NCI-H1694 (cell line): ENCODE measurements around the gene STARD3.
A peak's percentile ranks its signal among the peaks of the same experiment; 100 is the strongest.

Experiments
- DNase-seq: peaks from one replicate; lab custom pipeline; 2025; lab: John Stamatoyannopoulos, UW

STARD3 gene

DNA sequence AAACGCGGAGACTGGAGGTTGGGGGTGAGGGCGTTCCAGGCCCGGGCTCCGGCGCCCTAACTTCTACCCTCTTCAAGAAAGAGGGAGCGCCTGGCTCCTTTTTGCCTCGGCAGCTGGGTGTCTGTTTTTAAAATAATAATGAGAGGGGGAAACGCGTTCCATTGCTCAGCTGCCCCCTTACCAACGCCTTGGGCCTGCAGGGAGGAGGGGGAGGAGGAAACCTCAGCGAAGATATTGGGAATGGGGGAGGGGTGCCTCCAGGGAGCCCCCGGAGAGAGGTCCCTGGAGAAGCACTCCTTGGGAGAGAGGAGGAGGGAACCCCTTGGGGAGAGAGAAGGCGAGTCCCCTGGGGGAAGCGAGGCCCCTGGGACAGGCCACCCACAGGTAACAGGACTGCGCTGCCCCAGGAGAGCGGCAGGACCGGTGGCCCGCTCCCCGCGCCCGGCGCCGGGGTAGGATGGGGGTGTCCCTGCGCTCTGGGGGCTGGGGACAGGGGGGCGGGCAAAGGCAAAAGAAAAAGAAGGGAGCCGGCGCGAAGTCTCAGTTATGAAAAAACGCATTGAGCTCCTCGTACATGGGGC lies 31.9 kb upstream of the STARD3 start:
- no peak for DNase-seq

DNA sequence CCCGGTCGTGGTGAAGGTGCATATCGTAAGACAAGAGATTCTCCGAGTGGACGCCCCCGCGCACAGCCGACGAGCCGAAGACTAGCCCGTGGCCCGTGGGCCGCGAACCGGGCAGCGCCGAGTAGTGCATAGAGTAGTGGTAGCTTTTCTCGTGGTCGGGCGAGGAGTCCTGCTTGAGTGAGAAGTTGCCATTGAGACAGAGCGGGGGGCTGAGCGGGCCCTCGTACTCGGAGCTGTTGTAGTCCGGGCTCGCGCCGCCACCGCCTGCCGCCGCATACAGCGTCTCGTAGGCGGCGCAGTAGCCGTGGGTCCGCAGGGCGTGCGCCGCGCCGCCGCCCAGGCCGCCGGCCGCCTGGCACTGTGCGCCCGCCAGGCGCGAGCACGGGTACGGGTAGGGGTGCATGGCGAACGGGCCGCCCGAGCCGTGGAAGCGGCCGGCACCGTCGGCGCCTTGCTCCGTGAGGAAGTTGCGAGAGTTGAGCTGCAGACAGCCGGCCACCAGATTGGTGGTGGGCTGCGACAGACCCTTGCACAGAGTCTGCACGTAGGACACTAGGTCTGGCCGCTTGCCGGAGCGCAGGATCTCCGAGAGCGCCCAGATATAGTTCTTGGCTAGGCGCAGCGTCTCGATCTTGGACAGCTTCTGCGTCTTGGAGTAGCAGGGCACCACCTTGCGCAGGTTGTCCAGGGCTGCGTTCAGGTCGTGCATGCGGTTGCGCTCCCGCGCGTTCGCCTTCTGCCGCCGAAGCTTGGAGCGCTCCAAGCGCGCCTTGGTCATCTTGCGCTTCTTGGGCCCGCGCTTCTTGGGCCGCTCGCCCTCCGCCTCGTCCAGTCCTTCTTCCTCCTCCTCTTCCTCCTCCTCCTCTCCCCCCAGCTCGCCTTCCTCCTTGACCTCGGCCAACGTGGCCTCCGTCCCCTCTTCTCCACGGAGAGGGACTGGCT lies 31.2 kb upstream of the STARD3 start:
- no peak for DNase-seq

DNA sequence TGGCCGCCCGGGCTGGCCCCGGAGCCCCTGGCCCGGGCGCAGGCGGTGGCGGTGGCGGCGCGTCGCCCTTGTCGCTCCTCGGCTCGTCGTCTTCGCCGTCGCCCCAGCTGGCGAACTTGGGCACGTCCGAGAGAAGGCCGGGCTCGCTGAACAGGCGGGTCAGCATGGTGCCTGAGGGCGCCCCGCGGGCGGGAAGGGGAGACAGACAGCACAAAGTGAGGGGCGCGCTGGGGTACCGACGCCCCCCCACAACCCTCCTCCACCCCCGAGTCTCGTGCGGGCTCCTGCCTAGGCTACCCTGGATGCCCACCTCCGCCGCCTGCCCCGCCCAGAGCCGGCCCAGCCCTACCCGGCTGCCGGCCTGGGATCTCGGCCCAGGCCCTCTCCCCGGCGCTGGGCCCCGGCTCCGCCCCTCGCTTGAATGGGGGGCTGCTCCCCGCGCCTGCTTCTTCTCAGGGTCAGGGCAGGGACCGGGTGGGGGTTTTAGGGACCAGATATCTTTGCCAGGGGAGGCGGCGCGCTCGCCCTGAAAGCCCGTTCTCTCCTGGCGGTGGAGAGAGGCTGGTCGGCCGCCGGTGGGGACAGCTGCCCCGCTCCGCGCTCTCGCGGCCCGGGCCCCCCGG lies 30.4 kb upstream of the STARD3 start:
- DNase-seq = no peak

DNA sequence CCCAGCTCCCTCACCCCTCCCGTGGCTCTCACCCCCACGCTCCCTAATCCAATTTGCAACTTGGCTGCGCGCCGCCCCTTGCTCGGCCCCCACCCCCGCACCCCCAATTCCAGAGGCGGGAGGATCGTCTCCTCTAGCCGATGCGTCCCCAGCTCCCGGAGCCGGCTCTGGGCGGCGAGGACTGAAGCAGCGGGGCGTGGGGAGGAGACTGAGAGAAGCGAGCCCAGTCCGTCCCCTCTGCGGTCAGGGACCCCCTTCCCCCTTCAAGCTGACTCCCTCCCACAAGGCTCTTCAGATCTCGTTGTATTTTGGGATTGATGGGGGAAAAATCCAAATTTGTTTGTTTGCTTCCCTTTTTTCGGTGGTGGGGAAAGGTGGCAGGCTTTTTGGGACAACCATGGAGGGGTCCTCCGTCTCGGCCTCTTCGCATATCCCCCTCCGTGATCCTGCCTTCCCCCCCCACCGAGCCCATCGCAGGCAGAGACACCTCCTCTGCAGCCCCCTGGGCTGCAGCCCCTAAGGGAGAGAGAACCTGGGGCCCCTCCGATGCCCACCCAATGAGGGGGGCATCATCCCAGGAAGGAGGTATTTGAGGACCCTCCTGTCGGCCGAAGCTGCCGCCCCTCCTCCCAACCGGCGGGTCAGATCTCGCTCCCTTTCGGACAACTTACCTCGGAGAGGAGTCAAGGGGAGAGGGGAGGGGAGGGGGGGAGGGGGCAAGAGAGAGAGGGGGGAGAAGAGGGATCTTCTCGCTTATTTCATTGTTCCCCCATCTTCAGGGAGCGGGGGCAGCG lies 29.7 kb upstream of the STARD3 start:
- no peak for DNase-seq

DNA sequence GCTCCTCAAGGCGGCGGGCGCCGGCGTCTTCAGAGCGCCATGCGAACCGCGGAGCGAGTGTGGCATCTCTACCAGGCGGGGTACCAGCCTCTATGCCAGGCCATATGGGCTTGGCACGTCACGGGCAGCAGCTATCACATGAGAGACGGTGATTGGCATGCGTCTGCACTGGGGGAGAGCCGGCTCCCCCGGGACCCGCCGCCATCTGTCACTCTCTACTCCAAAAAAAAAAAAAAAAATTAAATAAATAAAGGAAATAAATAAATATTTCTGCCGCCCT lies 29.2 kb upstream of the STARD3 start, which contains the start of gene NEUROD2:
TSS of gene NEUROD2 (minus strand) at position 70 of the 280 bp plus-strand sequence. CDS start 1,321 bp downstream, outside the sequence.
- DNase-seq = peak; percentile 97

DNA sequence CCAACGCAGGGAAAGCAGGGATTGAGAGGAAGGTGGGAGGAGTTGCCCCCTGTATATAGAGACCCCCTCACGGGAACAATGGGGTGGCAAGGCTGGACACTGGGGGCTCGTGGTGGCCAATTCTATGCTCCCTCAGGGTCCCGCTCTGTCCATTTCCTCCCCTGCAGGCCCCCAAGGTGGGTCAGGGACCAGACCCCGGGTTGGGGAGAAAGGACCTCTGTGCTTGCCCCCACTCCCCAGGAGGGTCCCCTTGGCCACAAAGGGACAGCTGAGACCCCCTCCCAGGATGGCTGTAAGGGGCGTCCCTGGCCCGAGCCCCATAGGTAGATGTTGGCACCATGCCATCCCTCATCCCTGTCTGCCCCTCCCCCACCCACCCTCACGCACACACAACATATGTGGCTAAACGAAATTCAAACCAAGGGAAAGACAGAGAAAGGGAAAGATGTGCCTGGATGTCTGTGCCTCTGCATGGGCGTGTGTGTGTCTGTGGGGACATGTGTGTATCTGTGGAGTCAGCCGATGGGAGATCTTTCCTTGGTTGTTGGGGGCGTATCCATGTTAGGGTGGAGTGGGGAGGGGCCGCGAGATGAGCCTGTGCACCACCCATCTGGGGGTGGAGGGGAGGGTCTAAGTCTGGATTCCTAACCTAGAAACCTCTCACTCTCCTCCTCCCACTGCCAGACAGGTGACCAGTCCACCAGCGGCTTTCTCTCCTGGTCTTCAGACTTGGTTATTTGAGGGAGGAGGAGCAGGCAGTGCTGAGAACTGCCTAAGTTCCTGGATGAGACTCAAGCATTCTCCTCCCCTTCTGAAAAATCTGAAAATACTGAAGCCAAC lies 28.6 kb upstream of the STARD3 start:
- DNase-seq = peak; percentile 69

DNA sequence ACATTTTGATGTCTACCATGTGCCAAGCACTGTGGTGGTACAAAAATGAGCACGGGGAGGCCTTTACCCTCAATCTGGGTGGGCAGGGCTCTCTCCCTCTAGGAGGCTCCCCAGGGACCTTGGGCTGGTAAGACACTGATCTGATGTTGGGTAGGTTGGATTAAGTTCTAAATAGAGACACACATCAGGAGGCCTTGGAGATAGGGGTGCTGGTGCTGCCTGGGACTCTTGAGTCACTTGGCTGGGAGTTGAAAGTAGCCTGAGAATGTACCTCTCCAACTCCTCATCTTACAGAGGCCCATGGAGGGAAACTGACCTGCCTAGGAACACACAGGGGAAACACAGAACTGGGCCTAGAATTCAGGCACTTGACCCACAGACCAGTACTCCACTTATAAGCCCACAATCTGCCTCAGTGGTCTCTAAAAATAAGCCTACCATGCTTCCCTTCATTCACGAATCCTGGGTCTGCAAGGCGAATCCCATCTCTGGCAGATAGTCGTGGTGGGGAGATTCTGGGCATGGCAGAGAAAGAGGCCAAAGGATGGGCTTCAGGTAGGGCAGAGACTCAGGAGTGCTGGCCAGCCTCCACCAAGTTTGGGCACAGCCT lies 27.4 kb upstream of the STARD3 start:
- no peak for DNase-seq

DNA sequence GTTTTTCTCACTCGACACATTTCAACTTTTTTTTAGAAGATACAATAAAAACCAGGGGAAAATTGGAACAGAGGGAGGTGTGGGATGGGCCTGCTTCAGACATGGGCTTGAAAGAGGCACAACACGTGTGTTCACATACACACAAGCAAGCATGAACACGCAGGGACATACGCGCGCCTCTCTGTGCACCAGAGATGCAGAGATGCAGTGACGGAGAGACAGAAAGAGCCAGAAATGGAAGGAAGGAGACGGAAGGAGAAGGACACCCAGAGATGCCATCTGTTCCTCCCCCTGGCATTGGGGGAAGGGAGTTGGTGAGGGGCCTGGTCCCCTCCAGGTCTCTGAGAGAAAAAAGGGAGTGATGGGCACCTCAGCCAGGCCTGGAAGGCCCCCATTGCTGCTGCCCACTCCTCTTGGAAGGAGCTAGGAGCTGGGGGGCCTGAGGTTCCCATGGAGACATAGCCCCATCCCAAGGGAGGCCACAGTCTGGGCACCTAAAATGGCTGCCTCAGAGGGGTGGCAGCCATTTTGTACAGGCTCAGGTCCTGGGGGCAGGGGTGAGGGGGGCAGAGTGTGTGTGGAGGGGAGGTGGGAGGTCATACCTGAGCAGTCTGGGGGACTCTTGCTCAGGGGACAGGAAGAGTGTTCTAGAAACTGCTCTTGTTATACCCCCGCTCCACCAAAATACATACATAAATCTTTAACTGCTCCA lies 25.4 kb upstream of the STARD3 start:
- DNase-seq = peak; percentile 25

DNA sequence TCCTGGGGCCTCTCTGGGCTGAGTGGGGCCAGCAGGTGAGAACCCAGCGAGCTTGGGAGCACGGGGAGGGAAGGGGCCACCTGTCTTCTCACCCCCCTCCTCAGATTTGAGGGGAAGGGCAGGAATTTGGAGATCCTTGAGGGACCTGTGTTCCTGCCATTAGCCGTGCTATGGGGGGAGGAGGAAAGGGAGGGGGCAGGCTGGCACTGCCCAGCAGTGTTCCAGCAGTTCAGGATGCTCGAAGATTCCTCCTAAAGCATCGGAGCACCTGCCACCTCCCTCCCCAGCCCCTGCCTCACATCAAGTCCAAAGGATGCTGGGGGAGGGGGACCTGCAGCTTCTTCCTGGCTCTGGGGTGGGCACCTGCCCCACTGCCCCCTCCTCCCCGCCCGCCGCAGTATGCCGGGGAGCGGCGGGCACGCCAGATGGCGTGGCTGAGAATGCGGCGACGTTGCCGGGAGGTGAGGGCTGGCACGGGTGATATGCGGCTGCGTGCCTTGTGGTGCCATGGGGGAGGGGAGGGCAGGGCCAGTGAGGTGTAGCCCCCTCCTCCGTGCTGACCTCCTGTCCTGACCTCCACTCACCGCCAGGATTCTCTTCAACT lies 24.6 kb upstream of the STARD3 start:
- peak; percentile 51 for DNase-seq

DNA sequence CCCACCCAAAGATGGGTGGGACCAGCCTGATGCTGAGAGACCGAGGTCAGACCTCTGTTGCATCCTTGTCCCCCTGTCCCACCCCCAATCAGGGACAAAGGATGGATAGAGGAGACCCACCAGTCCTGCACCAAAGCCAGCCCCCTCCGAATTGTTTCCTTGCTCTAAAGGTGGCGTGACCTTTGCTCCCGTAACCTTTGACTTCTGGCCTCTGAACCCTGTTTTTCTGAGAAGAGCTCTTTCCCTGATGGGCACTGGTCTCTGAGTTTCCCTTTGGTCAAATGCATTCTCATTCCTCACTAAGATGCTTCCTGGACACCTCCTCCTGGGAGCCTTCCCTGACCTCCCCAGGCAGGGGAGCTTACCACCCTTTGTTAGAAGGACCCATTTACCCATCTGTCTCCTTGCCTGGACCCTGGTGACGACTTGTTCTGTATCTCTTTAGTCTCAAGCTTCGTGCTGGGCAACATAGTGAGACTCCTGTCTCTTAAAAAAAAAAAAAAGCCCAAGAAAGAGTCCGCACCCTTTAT lies 23.9 kb upstream of the STARD3 start:
- no peak for DNase-seq

DNA sequence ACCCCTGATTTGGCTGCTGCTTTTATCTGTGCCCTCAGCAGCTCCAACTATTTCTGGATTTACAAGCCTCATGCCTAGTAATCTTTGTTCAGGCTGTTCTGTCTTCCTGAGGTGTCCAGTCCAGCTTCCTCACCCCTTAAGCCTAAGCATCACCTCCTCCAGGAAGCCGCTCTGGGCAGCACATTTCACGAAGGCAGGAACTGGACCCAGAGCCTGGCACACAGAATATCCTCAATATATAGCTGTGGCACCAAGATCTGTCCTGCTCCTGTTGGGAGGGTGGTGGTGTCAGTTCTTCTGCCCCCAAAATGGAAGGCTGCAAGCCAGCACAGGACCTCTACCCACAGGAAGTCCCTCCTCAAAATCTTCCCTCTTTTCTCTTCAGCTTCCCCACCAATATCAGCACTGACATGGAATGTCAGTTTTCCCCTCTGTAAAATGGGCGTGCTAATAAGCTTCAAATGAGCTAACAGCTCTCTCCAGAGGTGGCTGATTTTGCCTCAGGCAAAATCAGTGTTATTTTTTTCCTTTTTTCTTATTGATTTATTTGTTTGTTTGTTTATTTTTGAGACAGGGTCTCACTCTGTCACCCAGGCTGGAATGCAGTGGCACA lies 22.3 kb upstream of the STARD3 start:
- DNase-seq = no peak

DNA sequence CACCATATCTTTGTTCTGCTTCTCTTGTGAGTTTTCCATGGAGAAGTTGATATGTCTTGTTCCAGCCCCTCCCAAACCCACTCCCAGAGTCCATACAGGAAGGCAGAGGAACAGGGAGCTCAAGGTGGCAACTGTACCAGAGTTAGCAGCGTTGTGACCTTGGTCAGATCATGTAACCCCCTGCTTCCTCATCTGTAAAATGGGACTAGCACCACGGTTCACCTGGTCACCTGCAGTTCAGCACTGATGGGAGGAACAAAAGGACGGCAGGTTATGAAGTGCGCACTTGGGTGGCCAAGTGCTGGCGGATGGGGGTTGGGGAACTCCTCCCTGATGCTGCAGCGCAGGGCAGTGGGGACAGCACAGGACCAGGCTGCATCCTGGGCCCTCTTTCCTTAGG lies 21.5 kb upstream of the STARD3 start:
- DNase-seq = no peak

DNA sequence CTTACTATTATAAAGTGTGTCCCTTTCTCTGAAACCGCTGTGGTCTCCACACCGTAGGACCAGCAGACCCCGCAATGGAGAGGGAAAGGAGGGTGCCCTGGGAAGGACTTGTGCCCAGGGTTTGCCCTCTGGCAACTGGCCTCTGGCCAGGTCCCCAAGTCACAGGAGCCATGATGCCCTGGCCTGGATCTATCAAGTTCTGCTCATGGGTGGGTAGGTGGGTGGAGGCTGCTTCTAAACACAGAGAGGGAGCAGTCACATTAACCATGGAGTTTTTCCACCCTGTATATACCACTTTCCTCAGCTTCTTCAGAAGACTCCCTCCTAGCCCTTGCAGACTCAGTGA lies 19.9 kb upstream of the STARD3 start:
- no peak for DNase-seq

DNA sequence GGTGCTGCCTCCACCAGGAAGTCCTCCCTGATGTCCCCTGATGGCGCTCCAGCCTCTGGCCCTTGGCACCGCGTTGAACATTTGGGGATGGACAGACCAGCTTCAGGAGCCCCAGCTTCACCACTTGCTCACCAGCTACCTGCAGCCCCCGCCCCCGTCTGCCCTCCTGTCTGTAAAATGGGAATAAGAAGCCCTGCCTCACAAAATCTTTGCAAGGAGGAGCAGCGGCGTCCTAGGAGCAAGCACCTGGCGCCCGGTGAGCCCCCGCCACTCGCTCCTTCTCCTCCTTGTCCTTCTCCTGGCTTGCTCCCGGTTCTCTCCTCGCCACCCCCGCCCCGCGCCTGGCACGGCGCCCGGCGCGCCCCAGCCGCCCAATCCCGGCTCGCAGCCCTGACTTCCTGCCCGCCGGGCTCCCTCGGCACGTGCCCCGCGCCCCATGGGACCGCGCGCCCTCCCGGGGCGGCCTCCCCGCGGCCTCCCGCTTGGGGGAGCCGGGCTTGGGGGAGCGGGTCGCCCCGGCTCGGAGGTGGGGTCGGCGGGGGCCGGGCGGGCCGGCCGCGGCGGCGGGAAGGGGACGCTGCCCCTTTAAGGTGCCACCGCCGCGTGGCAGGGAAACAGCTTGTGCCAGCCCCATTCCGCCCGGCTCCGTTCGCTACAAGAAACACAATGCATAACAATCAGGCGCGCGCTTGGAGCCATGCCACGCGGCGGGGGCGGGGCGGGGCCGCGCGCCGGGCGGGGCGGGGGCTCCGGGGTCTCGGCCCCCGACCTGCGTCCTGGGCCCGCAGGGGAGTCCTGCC lies 19.3 kb upstream of the STARD3 start:
- DNase-seq = peak; percentile 47

DNA sequence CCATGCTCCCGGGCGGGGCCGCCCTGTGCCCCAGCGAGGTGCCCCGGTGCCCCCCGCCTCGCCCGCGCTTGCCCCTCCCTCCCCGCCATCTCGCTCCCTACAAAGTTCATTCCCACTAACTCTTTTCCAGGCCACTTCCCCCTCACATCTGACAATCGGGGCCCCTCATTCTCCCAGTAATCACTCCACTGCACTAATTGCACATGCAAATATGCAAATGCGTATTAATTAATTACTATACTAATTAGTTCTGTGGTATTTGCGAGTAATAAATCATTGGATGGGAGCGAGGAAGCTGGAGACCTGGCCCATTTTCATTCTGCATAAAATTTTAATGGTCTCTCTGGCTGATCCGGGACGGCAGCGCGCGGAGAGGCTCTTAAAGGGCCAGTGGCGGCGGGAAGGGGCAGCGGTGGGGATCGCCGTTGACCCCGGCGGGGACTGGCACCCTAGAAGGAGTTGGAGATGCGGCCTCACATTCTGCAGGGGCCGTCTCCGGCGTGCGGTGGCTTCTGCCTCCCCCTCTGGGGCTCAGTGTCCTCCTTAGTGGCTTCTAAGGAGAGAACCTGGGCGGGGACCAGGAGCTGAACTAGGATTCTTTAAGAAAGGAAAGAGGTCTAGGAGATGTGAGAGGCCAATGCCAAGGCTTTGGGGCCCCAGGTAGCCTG lies 18.6 kb upstream of the STARD3 start:
- DNase-seq = peak; percentile 42

DNA sequence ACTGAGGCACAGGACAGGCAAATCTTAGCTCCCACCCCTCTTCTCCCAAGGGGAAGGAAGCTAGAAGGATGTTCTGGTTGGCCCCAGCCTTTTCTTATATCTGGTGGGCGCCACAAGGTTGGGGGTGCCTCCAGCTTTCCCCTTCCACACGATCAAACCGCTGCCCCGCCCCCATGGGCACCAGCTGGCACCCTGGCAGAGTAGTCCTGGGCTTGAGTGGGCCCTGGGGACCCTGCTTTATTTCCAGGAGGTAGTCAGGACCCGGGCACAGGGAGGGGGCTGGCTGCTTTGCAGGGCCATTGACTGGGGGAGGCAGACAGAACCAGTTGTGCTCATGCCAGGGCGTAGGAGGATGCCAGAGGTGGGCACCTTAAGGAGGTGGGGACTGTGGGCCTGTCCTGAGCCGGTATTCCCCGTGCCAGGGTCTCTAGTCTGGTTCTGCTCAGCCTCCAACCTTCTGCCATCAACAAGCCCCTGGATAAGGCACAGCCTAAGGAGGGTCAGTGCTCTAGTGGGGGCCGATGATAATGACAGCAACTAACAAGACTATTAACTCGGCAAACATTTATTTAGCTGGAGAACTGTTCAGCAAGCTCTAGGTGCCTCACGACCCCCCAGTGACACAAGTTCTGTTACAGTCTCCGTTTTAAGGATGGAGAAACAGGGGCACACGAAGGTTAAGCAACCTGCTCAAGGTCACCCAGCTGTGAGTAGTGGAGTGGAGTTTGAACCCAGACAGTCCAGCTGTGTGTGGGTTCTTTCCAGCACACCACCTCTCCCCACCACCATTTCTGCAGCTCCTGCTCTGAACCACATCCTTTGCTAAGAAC lies 17.8 kb upstream of the STARD3 start:
- peak; percentile 61 for DNase-seq

DNA sequence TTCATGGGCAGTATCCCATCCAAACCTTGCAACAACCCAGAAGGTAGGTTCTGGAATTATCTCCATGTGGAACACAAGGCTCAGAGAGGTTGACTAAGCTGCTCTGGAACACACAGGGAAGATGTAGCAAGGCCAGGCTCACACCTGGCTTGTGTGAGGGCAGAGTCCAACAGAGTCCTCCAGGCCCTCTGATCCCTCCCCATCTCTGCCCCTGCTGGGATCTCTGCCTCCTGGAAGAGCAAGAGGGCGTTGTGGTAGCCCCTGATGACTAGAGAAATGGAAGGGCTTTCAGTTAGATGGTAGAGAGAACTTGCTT lies 17.2 kb upstream of the STARD3 start:
- DNase-seq = no peak
